GM21619 (cell line): ENCODE measurements around the gene METTL4.
"Not testable (repeated sequence)": the region's sequence is repeated elsewhere in the genome, so short reads cannot be mapped to it uniquely, and the experiment has no call there.

Source experiments
- ATAC-seq: cut with Tn5 transposase; IDR thresholded peaks from one replicate; pipeline ENCODE4 v1.9.1; 2021; ENCODE audit not compliant: unreplicated experiment

METTL4 gene

DNA sequence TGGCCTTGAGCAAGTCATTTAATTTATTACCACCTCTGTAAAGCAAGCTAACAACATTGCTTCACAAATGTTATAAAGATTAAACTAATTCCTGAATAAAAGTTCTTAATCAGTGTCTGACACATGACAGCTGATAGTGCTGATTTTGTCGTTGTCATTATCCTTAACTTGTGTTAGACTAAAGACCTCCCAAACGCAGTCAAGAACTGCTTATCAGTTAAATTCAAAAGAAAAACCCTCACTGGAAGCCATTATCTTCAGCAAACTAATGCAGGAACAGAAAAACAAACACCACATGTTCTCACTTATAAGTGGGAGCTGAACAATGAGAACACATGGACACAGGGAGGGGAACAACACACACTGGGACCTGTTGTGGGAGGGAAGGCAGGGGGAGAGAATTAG lies 46.5 kb downstream of the METTL4 start:
- not testable (repeated sequence) for ATAC-seq

DNA sequence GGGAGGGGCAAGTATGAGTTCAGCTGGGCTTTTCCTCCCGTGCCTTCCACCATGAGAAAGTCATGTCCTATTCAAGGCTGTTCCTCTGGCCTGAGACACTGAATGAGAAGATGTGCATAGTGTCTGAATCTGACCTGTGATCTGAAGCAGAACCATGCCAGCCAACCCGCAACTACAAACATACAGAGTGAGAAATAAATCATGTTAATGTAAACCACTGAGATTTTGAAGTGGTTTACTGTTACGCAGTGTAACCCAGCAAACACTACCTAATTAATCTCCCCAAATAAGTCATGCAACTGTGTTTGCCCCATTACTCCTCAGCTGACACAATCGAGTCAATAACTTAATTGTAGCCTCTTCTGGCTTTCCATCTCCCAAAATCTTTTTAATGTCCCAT lies 49.2 kb downstream of the METTL4 start:
- ATAC-seq: no peak

DNA sequence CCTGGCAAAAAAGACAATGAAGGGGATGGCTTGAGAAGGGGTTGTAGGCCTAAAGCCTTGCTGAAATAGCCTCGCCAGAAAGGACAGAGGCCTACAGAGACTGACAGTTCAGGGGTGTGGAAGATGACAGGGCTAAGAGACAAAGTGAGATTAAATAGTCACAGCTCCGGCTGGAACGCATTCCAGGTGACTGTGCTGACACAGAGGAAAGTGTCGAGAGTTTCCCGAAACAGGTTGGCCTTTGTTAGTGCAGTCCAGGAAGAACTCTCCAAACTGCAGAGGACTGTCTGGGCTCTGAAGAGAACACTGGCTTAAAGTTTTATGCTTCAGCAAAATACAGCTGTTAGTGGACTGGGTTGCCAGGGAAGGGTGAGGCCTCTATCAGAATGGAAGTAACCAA lies 52.8 kb downstream of the METTL4 start:
- ATAC-seq: no peak

DNA sequence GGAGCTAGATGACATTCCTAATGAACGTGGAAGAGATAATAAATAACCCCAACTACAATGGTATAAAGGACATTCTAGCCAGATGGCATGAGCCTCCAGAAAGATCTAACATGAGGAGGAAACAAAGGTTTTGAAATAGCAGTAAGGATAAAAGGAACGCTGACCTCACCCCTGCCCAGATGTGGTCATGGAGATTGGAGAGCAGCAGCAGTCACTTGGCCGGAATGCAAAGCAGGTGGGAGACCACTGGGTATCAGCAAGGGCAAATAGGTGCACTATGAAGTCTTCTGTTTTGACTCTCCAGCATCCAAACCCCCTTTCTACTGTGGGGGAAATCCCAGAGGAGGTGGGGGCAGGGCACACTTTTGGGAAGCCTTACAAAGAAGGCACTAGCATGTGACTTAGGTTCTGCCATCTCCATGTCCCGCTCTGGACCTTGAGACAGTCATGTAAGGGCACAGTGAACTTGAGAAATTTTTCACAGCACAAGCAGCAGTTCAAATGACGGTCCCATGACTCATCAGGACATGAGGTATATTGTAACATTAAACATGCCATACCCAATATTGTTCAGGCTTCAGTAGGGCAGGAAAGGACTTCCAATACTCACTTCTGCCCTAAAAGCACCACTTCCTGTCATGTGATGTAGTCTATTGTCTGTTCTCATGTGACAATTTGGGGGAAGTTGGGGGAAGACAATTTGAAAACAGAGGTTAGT lies 55.2 kb downstream of the METTL4 start:
- no peak for ATAC-seq

DNA sequence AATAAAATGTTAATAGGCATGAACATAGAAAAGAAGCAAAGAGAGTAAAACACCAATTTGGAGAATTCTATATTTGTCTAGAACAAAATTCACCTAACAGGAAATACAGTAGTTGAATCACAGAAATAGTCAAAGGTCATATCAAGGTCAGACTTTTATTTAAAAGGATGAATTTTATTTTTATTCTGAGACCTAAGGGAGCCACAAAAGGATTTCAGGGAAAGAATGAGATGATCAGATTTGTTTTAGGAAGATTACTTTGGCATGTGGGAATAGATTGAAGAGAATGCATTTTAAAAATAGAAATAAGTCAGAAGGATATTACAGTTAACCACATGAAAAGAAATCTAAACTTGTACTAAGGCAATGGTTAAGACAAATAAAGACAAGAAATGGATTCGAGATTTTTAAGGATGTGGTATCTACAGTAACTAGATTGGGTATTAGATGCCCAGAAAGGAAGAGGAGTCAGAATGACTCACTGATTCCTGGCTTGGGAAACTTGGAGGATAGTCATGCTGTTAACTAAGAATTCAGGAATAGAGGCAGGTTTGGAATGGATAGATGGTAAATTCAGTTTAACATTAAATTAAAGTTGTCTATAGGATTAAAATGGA lies 56.0 kb downstream of the METTL4 start:
- no peak for ATAC-seq

DNA sequence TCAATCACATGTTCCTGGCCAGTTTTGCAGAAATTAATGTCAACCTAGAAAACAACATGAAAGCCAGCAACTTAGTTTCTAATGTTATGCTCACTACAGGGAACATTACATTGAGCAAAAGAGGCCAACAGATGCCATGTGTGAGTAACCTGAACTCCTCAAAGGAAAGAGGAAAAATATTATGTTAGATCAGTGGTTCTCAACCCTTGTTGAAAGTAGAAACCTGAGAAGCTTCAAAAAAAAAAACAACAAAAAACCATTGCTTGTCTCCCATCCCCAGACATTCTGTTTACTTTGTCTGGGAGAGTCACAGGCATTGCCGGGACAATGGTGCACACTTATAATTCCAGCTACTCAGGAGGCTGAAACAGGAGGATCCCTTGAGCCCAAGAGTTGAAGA lies 57.7 kb downstream of the METTL4 start:
- no peak for ATAC-seq

DNA sequence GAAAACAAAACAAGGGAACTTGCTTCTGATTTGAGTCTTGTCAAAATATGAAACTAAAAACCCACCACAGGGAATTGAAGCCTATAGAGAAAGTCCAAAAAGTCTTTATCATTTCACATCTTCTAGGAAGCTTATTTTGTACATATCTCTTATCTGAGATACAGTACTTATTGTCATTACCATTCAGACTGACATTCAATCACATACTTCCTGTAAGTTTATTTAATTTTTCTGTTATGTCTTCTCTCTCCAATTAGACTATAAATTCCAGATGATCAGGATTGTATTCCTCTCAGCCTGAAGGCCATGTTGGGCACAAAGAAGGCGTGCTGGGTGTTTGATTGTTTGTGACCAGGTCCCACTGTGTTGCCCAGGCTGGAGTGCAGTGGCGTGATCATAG lies 59.2 kb downstream of the METTL4 start:
- ATAC-seq: no peak

DNA sequence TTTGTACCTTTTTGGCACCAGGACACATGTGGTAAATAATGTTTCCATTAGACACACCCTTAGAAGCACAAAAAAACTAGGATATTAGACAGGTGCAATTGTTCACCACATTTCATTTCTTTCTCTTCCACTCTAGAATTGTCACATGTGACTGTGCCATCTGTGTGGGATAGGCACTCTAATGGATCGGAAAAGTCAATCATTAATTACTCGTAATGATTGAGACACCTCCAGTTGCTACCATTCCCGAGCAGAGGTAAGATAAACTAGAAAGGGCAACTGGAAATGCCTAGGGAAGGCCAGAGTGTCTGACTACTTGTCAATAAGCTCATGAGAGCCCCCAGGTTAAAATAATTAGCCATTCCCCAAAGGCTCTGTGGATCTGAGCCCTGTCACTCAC lies 59.9 kb downstream of the METTL4 start:
- ATAC-seq: no peak

DNA sequence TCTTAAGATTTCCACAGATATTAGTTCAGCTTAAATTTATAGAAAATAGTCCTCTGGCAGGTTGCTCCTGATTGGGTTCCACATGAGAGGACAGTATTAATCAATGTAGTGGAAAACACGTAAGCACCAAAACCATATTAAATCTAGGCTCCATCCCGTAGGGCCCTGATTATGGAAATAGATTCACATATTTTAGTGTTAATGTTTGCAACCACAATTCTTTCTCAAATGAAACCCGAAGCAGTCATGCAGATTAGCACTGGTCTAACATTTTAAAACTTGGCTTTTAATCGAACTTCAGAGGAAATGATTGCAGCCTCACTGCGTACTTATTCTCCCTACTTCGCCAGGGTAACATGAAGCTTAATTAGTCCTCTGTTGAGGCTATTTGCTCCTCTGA lies 60.9 kb downstream of the METTL4 start:
- no peak for ATAC-seq

DNA sequence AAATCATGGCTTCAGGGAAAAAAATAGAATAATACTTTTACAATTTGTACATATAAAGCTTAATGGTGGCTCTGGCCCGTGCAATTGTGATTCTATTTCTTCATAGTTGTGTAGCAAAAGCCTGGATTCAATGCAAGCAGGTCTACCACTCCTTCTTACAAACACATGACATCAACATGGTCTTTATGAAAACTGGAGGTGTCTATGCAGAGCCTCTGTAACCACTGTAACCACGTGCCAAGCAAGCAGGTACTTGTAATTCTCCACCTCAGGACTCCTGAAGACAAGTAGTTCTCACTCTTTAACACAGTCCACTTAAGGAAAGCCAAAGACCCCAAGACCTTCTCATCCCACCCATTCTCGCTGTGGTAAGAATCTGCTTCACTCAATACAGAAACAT lies 62.6 kb downstream of the METTL4 start:
- no peak for ATAC-seq

DNA sequence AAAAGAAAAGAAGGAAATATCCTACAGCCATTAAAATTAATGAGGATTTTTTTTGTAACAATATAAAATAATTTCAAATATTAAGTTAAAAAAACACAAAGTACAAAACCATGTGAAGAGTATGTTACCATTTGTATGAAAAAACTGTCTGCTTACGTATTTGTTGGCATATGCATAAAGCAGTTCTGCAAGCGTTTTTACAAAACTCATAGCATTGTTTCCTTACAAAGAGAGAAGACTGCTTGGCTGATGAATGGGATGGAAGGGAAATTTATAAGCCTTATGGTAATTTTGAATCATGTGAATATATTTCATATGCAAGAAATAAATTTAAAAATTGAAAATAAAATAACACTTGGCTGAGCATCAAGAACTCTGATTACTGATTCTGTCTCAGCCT lies 63.1 kb downstream of the METTL4 start:
- ATAC-seq: no peak

DNA sequence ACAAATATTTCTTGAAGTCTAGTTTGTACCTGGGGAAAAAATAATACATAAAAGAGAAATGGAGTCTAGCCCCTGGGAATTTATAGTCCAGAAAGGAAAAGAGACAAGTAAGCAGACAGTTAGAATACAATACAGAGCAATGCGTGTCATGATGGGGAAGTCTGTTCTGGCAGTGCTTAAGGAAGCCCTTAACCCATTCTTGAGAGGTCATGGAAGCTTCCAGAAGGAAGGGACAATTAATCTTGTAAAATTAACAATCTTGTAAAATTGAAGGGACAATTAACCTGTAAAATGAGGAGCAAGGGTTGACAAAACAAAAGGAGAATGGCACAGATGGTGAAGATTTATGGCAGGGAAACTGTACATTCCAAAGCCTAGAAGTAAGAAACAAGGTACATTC lies 66.7 kb downstream of the METTL4 start:
- no peak for ATAC-seq

DNA sequence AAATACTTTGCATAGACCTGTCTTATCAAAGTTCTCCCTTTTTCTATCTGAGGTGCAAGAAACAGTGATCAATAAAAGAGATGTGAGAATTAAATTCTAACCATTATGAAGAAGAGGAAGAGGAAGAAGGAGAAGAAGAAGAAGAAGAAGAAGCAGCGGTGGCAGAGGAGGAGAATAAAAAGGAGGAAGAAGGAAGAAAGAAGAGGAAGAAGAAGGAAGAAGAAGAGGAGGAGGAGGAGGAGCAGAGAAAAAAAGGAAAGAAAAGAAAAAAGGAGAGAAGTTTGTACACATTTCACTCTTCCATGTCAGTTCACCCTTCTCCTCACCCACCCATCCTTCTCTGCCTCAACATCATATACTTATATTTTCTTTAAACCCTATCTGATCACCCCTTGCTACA lies 68.4 kb downstream of the METTL4 start:
- ATAC-seq: no peak

DNA sequence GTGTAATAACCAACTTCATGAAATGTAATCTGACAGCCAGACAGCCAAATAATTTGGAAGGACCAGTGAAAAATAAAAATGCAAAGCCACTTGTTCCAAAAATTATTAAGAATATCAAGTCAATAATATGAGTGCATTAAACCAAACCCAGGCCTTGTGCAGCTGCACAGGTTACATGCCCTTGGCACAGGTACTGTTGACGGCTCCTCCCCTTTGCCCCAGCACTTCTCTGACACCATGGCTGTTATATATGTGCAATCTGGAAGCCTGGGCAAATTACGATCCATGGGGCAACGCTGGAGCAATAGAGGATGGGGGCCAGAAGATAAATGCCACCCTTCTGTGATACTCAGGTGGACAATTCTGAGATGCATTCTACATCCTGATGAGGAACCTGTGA lies 68.9 kb downstream of the METTL4 start:
- no peak for ATAC-seq

DNA sequence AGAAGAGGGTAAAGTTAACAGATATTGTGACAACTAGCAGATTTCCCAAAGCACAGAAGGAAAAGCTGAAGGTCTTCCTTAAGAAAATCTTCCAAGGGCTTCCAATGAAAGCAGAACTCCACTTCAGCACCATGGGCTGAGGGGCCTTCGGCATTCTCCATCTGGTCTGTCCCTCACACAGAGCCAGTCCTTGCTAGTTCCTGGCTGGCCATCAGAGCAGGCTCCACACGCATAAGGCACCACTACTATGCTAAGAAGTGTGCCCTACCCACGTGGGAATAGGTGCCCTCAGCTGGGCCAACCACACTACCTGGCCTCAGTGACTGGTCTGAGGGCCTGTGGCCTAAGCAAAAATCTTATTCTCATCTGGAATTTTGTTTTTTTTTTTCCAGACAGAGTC lies 73.5 kb downstream of the METTL4 start:
- ATAC-seq: no peak

DNA sequence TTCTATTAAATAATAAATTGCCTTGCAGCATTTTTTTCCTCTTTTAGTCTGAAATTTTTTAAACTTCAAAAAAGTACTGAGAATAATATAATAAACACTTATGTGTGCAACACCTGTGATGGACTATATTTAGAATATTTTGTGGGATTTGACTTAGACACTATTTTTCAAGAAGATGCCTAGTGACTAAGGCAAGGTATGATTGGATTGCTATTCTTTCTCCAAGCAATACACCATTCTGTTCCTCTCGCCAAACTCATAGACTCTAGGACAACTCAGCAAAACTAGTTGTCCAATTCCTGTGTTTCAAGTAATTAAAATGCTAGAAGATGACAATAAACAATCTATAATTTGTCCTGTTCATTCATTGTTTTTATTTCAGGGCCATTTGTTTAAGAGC lies 75.9 kb downstream of the METTL4 start:
- no peak for ATAC-seq

DNA sequence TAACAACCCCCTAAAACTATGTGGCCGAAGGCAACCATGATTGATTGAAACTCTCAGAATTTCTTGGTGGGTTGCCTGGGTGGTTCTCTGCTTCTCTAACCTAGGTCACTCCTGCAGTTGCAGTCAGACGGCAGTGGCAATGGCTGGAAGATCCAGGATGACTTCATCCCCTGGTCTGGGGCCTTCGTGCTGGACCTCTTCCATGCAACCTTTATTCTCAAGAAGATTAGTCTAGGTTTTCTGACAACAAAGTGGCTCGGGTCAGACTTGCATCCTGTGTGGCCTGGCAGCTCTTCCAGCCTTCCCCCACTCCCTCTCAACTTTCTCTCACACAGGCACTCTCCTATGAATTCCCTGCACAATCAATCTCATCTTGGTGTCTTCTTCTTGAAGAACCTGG lies 76.4 kb downstream of the METTL4 start:
- no peak for ATAC-seq
